AG10803 (cell line): ENCODE measurements around the gene GRM8.
"Not testable (repeated sequence)": the region's sequence is repeated elsewhere in the genome, so short reads cannot be mapped to it uniquely, and the experiment has no call there.

ENCODE experiments used
- DNase-seq: peaks from one replicate; pipeline ENCODE4 v3.0.0; 2010; ENCODE audit warnings: low read depth
- H3K4me3 ChIP-seq: 2 replicates; pipeline ENCODE4 v1.5.1; 2011; ENCODE audit warnings: mild to moderate bottlenecking, low read length, control low read depth
- TF ChIP-seq, protein P1 (sequence below): conservative IDR thresholded peaks from 2 replicates; pipeline ENCODE4 v1.5.1; 2011; ENCODE audit warnings: mild to moderate bottlenecking, low read length, control low read depth, inconsistent platforms

Gene GRM8

DNA sequence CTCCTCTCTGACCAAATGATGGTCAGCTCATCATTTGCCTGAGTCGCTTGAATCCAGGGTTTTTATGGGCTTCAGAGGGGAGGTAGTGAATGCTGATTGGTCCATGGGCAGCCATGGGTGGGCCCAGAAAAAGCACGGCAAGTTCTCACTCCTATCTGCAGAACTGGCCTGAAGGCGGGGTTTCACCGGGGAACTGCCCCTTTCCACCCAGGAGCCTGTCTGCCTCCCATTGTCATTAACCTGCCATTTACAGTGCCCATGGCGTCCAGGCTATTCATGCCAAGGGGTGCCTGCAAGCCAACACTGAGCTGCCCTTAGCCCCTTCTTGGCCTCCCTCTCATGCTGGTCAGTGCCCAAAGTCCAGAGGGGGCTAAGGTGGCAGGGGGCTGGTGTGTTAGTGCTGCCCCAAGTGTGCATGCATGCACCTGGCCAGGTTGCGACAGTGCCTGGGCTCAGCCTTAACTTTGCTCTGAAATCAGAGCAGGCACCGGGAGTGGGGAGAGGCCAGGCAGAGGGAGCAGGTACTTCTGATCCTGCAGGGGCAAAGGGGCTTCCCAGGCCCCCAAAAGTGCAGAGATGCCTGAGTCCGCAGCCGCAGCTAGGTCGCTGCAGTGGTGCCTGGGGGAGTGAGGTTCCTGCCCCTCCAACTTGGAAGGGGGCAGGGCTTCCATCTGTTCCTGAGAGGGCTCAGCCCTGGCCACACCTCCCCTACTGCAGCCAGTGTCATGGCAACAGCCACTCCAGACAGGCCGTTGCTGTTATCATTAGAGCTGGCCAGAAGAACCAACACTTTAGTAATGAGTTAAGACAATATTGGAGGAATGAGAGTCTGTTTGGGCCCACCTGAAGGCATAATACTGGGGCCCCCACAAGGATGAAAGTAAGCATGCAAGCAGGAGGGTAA is 561.6 kb downstream of the GRM8 start:
- TF ChIP-seq, protein P1, sequence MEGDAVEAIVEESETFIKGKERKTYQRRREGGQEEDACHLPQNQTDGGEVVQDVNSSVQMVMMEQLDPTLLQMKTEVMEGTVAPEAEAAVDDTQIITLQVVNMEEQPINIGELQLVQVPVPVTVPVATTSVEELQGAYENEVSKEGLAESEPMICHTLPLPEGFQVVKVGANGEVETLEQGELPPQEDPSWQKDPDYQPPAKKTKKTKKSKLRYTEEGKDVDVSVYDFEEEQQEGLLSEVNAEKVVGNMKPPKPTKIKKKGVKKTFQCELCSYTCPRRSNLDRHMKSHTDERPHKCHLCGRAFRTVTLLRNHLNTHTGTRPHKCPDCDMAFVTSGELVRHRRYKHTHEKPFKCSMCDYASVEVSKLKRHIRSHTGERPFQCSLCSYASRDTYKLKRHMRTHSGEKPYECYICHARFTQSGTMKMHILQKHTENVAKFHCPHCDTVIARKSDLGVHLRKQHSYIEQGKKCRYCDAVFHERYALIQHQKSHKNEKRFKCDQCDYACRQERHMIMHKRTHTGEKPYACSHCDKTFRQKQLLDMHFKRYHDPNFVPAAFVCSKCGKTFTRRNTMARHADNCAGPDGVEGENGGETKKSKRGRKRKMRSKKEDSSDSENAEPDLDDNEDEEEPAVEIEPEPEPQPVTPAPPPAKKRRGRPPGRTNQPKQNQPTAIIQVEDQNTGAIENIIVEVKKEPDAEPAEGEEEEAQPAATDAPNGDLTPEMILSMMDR, result no peak
- no peak overlapping the region for H3K4me3 ChIP-seq
- DNase-seq, result no peak

GRCh38 chr7:126690104-126690503 is 562.6 kb downstream of the GRM8 start:
- no peak overlapping the region for H3K4me3 ChIP-seq
- TF ChIP-seq, protein P1, result no peak
- no peak for DNase-seq

GRCh38 chr7:126689037-126689436 is 563.7 kb downstream of the GRM8 start:
- TF ChIP-seq, protein P1, result no peak
- no peak overlapping the region for H3K4me3 ChIP-seq
- DNase-seq, result peak; percentile 15

- H3K4me3 ChIP-seq, result no peak overlapping the region
- TF ChIP-seq, protein P1, result no peak
- no peak for DNase-seq
Observed at GRCh38 chr7:126686474-126686873, 566.3 kb downstream of the GRM8 start.

DNA sequence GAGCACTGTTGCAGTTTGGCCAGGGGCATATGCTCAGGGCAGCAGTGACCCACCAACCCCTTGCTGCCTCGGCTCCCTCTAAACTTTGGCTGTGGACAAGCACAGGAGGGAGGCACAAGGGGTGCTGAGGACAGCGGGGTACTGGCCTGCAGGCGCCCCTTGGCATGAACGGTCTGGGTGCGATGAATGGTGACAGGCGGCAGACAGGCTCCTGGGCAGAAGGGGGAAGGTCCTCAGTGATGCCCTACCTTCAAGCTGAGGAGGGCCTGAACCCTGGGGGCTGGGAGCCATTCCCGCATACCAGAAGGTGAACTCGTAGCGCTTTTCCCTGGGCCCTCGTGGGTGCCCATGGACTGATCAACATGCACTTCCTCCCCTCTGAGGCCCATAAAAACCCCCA is 567.1 kb downstream of the GRM8 start:
- DNase-seq, result no peak
- H3K4me3 ChIP-seq, result no peak overlapping the region
- TF ChIP-seq, protein P1, result no peak

DNA sequence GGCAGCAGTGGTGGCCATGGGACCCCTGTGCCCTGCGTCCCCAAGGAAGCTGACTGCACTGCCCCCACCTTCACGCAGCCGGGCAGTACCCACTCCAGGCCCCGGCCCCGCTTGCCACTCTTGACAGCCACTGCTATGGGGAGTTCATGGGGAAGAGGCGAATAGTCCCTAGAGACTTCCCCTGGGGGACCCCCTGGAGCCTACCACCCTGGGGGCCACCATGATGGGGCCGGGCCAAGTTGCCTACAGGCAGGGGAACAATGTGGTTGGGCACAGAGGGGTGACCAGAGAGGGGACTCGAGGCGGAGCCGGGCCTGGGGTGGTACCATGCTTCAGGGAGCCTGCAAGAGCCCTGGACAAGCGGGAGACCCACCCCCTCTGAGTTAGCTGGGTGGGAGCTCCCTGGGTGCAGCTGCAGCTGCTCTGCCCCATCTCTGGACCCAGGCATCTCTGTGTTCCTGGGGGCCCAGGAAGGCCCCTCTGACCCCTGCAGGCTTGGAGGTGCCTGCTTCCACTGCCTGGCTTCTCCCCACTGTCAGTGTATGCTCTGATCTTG is 567.6 kb downstream of the GRM8 start:
- no peak overlapping the region for H3K4me3 ChIP-seq
- TF ChIP-seq, protein P1, result no peak
- no peak for DNase-seq

- DNase-seq, result no peak
- TF ChIP-seq, protein P1, result no peak
Observed at GRCh38 chr7:126682176-126682575, 570.6 kb downstream of the GRM8 start.

GRCh38 chr7:126668762-126669161 is 584.0 kb downstream of the GRM8 start:
- not testable (repeated sequence) for H3K4me3 ChIP-seq, DNase-seq

More at GRCh38 chr7:126682176-126682575, 570.6 kb downstream of the GRM8 start:
- H3K4me3 ChIP-seq, result no peak overlapping the region
